Osteocyte (in vitro differentiated cells): ENCODE data around the gene CACHD1. TPM values are rescaled to one million over a fixed set of nuclear protein-coding genes. Genes with fewer than 3 reads are reported as not detected.

Source experiments
- DNase-seq: peaks from one replicate; pipeline ENCODE4 v3.0.0; 2021; ENCODE audit warnings: mixed read lengths; ENCODE audit not compliant: unreplicated experiment; ENCODE audit errors: extremely low spot score
- H3K27ac Mint-ChIP-seq: one replicate; pipeline ENCODE4 v1.8.0; 2021; ENCODE audit warnings: mild to moderate bottlenecking, mixed read lengths; ENCODE audit not compliant: unreplicated experiment
- H3K27me3 Mint-ChIP-seq: one replicate; pipeline ENCODE4 v1.8.0; 2021; ENCODE audit warnings: mixed read lengths; ENCODE audit not compliant: unreplicated experiment
- H3K36me3 Mint-ChIP-seq: one replicate; pipeline ENCODE4 v1.8.0; 2021; ENCODE audit warnings: mixed read lengths; ENCODE audit not compliant: unreplicated experiment
- H3K4me1 Mint-ChIP-seq: one replicate; pipeline ENCODE4 v1.8.0; 2021; ENCODE audit warnings: mixed read lengths; ENCODE audit not compliant: unreplicated experiment
- H3K4me3 Mint-ChIP-seq: one replicate; pipeline ENCODE4 v1.8.0; 2021; ENCODE audit warnings: mild to moderate bottlenecking, moderate library complexity, mixed read lengths; ENCODE audit not compliant: unreplicated experiment
- H3K9me3 Mint-ChIP-seq: one replicate; pipeline ENCODE4 v1.8.0; 2021; ENCODE audit warnings: mixed read lengths; ENCODE audit not compliant: unreplicated experiment
- total RNA-seq: library from RNA; stranded (reverse); gene quantifications from 2 replicates; pipeline ENCODE4 v1.2.1, GENCODE V29; 2021
- TF ChIP-seq, protein P1 (sequence below): fragments of 200-600 bp; sonication (generic); IDR thresholded peaks from 2 replicates; pipeline ENCODE4 v1.5.0; 2021; ENCODE audit warnings: antibody characterized with exemption, mild to moderate bottlenecking, moderate library complexity

CACHD1 gene
- total RNA-seq, 1 donor from 2014 or later = 5.5 TPM

DNA sequence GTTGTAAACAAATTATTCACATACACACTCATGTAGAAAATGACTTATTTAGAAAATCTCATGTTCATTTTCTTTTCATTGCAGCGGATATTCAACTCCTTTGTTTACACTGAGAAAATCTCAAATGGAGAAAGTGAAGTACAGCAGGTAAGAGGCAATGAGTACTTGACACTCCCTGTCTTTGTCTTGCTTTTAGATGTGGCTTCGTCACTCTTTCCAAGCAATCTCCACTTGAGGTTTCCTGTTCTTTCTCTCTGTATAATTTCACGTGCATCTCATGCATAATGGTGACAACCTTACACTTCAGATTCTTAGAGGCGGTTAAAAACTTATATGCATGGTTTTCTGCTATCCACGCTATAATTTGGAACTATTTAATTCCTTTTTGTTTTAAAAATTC, 80.6 kb downstream of the CACHD1 start:
- Mint-ChIP-seq H3K27ac (no peak overlapping the region), H3K36me3 (no peaks in the 10 kb centered on the region)
- TF ChIP-seq, protein P1, sequence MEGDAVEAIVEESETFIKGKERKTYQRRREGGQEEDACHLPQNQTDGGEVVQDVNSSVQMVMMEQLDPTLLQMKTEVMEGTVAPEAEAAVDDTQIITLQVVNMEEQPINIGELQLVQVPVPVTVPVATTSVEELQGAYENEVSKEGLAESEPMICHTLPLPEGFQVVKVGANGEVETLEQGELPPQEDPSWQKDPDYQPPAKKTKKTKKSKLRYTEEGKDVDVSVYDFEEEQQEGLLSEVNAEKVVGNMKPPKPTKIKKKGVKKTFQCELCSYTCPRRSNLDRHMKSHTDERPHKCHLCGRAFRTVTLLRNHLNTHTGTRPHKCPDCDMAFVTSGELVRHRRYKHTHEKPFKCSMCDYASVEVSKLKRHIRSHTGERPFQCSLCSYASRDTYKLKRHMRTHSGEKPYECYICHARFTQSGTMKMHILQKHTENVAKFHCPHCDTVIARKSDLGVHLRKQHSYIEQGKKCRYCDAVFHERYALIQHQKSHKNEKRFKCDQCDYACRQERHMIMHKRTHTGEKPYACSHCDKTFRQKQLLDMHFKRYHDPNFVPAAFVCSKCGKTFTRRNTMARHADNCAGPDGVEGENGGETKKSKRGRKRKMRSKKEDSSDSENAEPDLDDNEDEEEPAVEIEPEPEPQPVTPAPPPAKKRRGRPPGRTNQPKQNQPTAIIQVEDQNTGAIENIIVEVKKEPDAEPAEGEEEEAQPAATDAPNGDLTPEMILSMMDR = no peak

DNA sequence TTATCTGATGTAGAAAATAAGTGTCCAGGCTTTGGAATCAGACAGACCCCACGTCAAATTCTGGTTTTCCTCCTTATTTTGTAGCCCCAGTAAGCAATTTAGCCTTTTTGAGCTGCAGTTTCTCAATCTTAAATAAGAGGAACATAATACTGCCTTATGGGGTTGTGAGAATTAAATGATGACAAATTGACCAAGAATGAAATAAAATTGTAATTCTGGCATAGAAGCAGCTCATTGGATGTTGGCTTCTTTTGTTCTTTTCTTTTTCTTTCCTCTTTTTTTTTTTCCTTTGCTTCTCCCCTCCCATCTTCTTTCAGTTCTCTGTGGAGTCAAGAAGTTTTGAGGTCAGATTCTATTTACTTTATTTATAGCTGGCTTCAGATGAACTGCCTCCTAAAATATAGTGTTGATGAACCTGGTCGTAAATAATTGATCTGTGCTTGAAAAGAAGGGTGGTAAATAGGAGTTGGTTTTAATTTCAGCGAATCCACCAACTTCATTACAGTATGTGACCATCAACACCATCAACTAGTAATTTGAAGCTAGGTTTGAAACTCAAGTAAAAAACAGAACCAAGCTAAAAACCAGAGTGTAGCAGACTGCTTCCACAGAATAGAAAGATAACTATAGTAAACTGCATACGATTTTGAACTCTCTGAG, 81.1 kb downstream of the CACHD1 start:
- DNase-seq = no peak
- TF ChIP-seq, protein P1 = no peak

More for the DNA sequence above, 80.6 kb downstream of the CACHD1 start:
- Mint-ChIP-seq H3K4me3 (no peak overlapping the region), H3K4me1 (peaks cover 8% of the 10 kb centered on the region), H3K27me3 (no peaks in the 10 kb centered on the region), H3K9me3 (no peaks in the 10 kb centered on the region)
- DNase-seq = no peak

GRCh38 chr1:64553285-64553684, 83.4 kb downstream of the CACHD1 start:
- no peak for DNase-seq
- Mint-ChIP-seq H3K27me3 (no peaks in the 10 kb centered on the region), H3K27ac (no peak overlapping the region), H3K4me1 (no peaks in the 10 kb centered on the region), H3K36me3 (peaks cover 5% of the 10 kb centered on the region), H3K9me3 (peaks cover 4% of the 10 kb centered on the region), H3K4me3 (no peak overlapping the region)
- TF ChIP-seq, protein P1 = no peak

More for the DNA sequence above, 81.1 kb downstream of the CACHD1 start:
- H3K4me3 Mint-ChIP-seq = no peak overlapping the region
- no peak overlapping the region for H3K27ac Mint-ChIP-seq
- no peaks in the 10 kb centered on the region for H3K27me3 Mint-ChIP-seq
- H3K9me3 Mint-ChIP-seq = no peaks in the 10 kb centered on the region
- peaks cover 4% of the 10 kb centered on the region for H3K4me1 Mint-ChIP-seq
- H3K36me3 Mint-ChIP-seq = no peaks in the 10 kb centered on the region

- Mint-ChIP-seq H3K4me1 (no peaks in the 10 kb centered on the region), H3K9me3 (peaks cover 14% of the 10 kb centered on the region), H3K27ac (no peak overlapping the region), H3K27me3 (no peaks in the 10 kb centered on the region), H3K4me3 (no peak overlapping the region), H3K36me3 (peaks cover 14% of the 10 kb centered on the region)
- TF ChIP-seq, protein P1 = no peak
- DNase-seq = no peak
These were observed 86.0 kb downstream of the CACHD1 start for GRCh38 chr1:64555947-64556346.

- no peaks in the 10 kb centered on the region for H3K4me1 Mint-ChIP-seq
- no peak overlapping the region for H3K27ac Mint-ChIP-seq
- H3K36me3 Mint-ChIP-seq = peaks cover 28% of the 10 kb centered on the region
- no peak overlapping the region for H3K4me3 Mint-ChIP-seq
- TF ChIP-seq, protein P1 = no peak
- no peak for DNase-seq
- no peaks in the 10 kb centered on the region for H3K27me3 Mint-ChIP-seq
- H3K9me3 Mint-ChIP-seq = peaks cover 25% of the 10 kb centered on the region
These were observed 92.1 kb downstream of the CACHD1 start for GRCh38 chr1:64561993-64562392.
